Muscle of leg (tissue), 11 donors: ENCODE results near the gene ARID5B. TPM values are rescaled to one million over a fixed set of nuclear protein-coding genes. Genes with fewer than 3 reads are reported as not detected.
A peak's percentile ranks its signal among the peaks of the same experiment; 100 is the strongest.

Experiments
- DNase-seq: peaks from one replicate; pipeline ENCODE4 v3.0.0; 2013
- H3K27ac ChIP-seq: one replicate; pipeline ENCODE4 v1.5.1; 2013; ENCODE audit warnings: mild to moderate bottlenecking, low read length, control low read depth
- H3K27me3 ChIP-seq: one replicate; pipeline ENCODE4 v1.6.1; 2013; ENCODE audit warnings: low read length; ENCODE audit not compliant: control insufficient read depth, insufficient read depth
- H3K36me3 ChIP-seq: one replicate; pipeline ENCODE4 v1.6.1; 2013; ENCODE audit warnings: low read length; ENCODE audit not compliant: control insufficient read depth, insufficient read depth
- H3K4me1 ChIP-seq: one replicate; pipeline ENCODE4 v1.6.1; 2013; ENCODE audit warnings: low read length; ENCODE audit not compliant: control insufficient read depth, insufficient read depth
- H3K4me3 ChIP-seq: one replicate; pipeline ENCODE4 v1.5.1; 2013; ENCODE audit warnings: low read length, control low read depth
- H3K9me3 ChIP-seq: replicated peaks from 2 replicates; pipeline ENCODE4 v1.6.1; 2013; ENCODE audit warnings: low read depth, low read length; ENCODE audit not compliant: control insufficient read depth
- WGBS: methylation state at CpG from one replicate; pipeline ENCODE4 v1.1.5; 2013; ENCODE audit warnings: missing lambda C conversion rate; ENCODE audit not compliant: insufficient coverage; 5-methylcytosine and 5-hydroxymethylcytosine counted together
- polyA plus RNA-seq, 8 donors: library from polyadenylated mRNA; unstranded; fragments of 120-200 nt; gene quantifications; one replicate each; pipeline versions ENCODE4 v1.2.1 to v1.2.3, GENCODE V29; 2013; ENCODE audit warnings: inconsistent platforms in 1 of 8, low replicate concordance in 1 of 8; ENCODE audit not compliant: insufficient read length in 8 of 8, insufficient read depth in 1 of 8
- total RNA-seq: library from RNA; stranded (reverse); fragments of 120-200 nt; gene quantifications from one replicate; pipeline ENCODE4 v1.2.4, GENCODE V29; 2013

Gene ARID5B
- total and polyA plus RNA-seq, 9 donors, result 10.3 to 24.2 (median 15.2) TPM

DNA sequence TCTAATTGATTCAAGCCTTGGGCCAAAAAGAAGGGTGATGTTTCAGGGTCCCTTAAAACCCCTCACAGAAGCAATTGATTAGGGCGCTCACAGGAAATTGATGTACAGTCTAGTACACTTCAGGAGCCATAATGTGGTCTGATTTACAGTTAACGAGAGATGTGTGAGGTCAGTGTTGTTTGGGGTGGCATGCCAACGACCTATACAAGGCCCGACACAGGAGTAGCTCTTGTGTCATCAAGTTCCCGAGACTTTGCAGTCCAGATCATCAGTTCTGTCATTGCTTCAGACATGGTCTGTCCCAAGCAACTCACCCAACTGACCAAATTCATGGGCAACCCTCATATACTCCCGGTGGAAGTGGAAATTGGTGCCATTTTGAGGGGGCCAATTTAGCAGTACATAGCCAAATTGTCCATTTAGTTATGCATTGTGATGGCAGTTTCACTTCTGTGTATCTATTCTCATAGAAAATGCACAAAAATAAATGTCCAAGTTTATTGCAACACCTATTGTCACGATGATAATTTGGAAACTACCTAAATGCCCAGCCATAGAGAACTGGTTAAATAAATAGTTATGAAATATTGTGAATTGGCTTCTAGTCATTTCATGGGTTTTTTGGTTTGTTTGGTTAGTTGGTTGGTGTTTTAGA is 18.0 kb upstream of the ARID5B start:
- no peak overlapping the region for H3K4me3 ChIP-seq
- 80% methylated on average over 2 of the region's 7 CpGs for WGBS
- no peak for DNase-seq
- H3K36me3 ChIP-seq, result no peaks in the 10 kb centered on the region
- H3K27ac ChIP-seq, result no peak overlapping the region
- no peaks in the 10 kb centered on the region for H3K9me3 ChIP-seq
- H3K27me3 ChIP-seq, result no peaks in the 10 kb centered on the region
- H3K4me1 ChIP-seq, result no peaks in the 10 kb centered on the region

DNA sequence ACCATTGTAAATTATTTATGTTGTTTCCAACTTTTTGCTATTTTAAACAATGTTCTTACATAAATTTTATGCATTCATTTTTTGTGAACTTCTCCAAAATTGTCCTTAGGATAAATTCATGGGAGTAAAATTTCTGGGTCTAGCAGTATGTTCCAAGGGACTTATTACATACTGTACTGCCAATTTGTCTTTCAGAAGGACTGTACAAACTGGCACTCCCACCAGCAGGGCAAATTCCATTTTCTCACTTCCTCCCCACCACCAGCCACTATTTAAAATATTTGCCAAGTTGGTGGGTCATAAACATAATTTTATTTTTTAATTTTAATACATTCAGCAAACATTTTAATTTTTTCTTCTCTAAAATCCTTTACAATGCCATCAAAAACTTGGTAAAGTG is 13.7 kb upstream of the ARID5B start:
- Histone ChIP-seq H3K9me3 (no peaks in the 10 kb centered on the region), H3K4me3 (no peak overlapping the region), H3K36me3 (no peaks in the 10 kb centered on the region), H3K27ac (no peak overlapping the region), H3K27me3 (no peaks in the 10 kb centered on the region), H3K4me1 (no peaks in the 10 kb centered on the region)
- no peak for DNase-seq

DNA sequence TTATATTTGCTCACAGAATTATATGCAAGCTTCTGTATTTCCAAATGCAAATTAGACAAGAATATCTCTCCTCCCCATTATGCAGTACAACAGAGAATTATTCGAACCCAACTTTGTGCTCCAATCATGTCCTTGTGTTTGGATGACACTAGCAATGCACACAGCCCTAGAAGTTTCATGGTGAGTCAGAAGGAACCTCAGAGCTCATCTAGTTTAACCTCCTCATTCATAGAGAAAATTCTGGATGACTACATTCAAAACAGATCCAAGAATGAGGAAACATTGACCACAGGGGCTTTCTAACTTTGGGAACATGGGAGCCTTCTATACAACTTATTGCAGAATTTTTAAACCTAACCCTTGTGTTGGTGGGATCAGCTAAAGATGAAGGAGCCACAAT is 12.8 kb upstream of the ARID5B start:
- 100% methylated on average over 1 of the region's 1 CpG for WGBS
- DNase-seq, result no peak
- H3K4me3 ChIP-seq, result no peak overlapping the region
- H3K9me3 ChIP-seq, result no peaks in the 10 kb centered on the region
- H3K4me1 ChIP-seq, result no peaks in the 10 kb centered on the region
- H3K27ac ChIP-seq, result no peak overlapping the region
- no peaks in the 10 kb centered on the region for H3K36me3 ChIP-seq
- no peaks in the 10 kb centered on the region for H3K27me3 ChIP-seq

DNA sequence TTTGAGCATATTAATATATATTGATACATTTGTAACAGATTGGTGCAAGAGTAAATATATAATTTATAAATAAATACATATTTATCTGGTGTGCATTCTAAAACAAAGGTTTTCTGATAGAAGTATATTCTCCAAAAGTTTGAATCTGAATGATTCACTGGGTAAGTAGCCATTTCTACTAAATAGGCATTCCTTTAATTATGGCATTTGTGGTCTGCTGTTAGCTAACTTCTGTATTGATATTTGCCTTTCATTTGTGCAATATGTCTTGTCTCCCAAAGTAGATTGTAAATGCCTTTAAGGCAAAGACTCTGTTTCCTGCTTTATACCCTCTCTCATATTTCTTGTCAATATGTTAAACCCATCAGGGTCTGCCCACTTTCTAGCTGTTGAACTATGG is 11.1 kb upstream of the ARID5B start:
- DNase-seq, result no peak
- no peaks in the 10 kb centered on the region for H3K9me3 ChIP-seq

DNA sequence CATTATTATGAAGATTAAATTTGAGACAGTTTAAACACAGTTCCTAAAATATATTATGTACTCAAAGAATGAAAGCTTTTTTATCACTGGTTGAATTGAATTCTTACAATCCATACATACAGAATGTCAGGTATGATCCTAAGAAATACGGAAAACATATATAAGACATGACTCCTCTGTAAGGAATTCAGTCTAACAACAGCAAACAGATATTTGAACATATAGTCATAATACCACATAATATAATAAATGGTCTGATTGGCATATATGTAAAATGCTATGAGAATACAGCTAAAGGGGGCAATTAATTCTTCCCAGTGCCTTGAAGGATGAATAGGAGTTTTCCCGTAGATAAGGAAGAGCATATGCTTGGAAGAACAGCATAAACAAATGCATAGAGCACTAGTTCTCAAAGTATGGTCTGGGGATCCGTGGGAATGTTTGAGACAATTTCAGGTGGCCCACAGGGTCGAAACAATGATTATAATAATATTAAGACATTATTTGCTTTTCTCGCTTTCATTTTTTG is 10.6 kb upstream of the ARID5B start:
- WGBS, result no CpG with 5 or more reads among the region's 5 CpGs
- Histone ChIP-seq H3K27ac (no peak overlapping the region), H3K4me1 (no peaks in the 10 kb centered on the region), H3K36me3 (no peaks in the 10 kb centered on the region), H3K9me3 (no peaks in the 10 kb centered on the region), H3K27me3 (no peaks in the 10 kb centered on the region), H3K4me3 (no peak overlapping the region)
- no peak for DNase-seq

More for the DNA sequence above, 11.1 kb upstream of the ARID5B start:
- no peak overlapping the region for H3K27ac ChIP-seq
- H3K4me3 ChIP-seq, result no peak overlapping the region
- H3K36me3 ChIP-seq, result no peaks in the 10 kb centered on the region
- H3K4me1 ChIP-seq, result no peaks in the 10 kb centered on the region
- no peaks in the 10 kb centered on the region for H3K27me3 ChIP-seq

DNA sequence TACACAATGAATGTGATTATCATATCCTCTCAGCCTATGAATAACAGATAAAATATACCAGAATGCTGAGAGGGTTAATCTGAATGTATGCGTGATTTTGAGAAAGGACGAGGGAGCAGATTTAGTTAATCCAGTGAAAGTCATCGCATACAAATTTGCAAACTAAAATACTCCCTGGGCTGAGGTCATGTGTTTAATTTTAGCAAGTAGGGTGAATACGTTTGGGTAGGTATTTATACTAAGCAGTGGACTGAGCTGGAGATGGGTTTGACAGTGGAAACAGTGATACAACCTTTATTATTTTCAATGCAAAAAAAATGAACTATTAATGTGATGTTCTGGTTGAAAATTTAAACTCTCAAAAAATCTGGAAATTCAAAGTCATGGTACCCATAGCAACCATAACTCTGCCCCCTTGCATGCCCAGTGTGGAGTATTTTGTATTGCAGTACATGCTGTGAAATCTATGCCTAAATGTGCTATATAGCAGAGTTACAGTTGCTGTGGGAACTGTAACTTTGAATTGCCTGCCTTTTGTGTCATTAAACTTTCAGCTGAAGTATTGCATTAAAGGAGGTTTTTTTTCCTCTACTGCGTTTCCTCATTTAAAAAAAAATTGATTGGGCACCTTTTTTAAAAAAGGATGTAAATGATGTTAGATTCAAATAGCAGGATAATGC is 9.5 kb upstream of the ARID5B start:
- Histone ChIP-seq H3K9me3 (no peaks in the 10 kb centered on the region), H3K4me3 (no peak overlapping the region), H3K27ac (no peak overlapping the region), H3K27me3 (no peaks in the 10 kb centered on the region), H3K4me1 (peaks cover 3% of the 10 kb centered on the region), H3K36me3 (no peaks in the 10 kb centered on the region)
- no peak for DNase-seq
- no CpG with 5 or more reads among the region's 5 CpGs for WGBS

DNA sequence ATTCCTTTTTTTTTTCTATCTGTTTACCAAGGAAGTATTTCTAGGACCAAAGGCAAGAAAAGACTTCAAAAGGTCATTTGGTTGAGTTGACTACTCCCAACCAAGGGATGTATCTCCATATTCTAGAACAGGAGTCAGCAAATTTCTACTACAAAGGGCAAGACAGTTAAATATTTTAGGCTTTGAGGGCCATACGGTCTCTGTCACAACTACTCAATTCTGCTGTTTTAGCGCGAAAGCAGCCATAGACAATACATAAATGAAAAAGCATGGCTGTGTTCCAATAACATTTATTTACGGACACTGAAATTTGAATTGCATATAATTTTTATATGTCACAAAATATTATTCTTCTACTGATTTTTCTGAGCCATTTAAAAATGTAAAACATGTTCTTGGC is 8.5 kb upstream of the ARID5B start:
- H3K36me3 ChIP-seq, result no peaks in the 10 kb centered on the region
- peaks cover 11% of the 10 kb centered on the region for H3K4me1 ChIP-seq
- no peaks in the 10 kb centered on the region for H3K9me3 ChIP-seq
- WGBS, result no CpG with 5 or more reads among the region's 4 CpGs
- no peak overlapping the region for H3K27ac ChIP-seq
- DNase-seq, result no peak
- no peak overlapping the region for H3K4me3 ChIP-seq
- no peaks in the 10 kb centered on the region for H3K27me3 ChIP-seq

DNA sequence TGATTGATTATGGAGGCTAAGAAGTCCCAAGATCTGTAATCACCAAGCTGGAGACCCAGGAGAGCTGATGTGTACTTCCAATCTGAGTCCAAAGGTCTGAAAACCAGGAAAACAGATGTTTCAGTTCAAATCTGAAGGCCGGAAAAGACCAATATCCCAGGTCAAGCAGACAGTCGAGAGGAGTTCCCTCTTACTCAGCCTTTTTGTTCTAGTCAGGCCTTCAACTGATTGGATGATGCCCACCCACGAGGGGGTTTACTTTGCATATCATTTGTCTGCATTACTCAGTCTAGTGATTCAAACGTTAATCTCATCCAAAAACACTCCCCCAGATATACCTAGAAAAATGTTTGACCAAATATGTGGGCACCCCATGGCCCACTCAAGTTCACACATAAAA is 7.4 kb upstream of the ARID5B start:
- Histone ChIP-seq H3K27me3 (no peaks in the 10 kb centered on the region), H3K9me3 (no peaks in the 10 kb centered on the region), H3K4me3 (no peak overlapping the region), H3K36me3 (no peaks in the 10 kb centered on the region), H3K4me1 (peaks cover 11% of the 10 kb centered on the region), H3K27ac (no peak overlapping the region)
- DNase-seq, result no peak
- 46% methylated on average over 4 of the region's 4 CpGs for WGBS

DNA sequence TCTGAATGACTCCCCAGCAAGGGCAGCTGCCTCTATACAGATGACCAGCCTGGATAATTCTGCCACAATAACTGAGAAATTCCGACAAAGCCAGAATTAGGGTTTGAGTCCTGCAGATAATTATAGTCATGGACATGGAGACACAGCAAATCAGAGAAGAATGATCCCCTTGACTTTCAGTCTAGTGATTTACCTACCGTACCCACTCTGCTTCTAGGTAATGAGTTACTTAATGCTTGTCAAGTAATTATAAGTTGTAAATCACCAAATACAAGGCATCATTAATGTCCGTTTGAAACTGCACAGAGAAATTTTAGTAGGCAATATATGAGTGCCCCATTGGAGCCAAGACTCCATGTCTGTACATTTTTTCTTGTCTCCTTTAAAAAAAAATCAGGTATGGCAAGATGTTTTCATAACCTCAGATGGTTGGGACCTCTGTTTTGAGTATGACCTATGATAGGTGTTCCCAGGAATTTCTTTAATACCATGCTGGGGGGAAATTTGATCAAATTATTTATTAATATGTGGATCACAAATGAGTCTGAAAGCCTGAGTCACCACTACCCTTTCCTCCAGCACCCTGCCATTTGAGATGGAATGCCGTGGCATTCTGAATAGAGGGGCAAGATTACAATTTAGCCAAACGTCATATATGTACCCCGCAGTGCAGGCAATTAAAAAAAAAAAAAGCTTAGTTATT is 5.5 kb upstream of the ARID5B start:
- Histone ChIP-seq H3K4me1 (peaks cover 12% of the 10 kb centered on the region), H3K27ac (no peak overlapping the region), H3K9me3 (no peaks in the 10 kb centered on the region), H3K4me3 (no peak overlapping the region), H3K36me3 (no peaks in the 10 kb centered on the region), H3K27me3 (no peaks in the 10 kb centered on the region)
- no CpG with 5 or more reads among the region's 6 CpGs for WGBS
- no peak for DNase-seq

DNA sequence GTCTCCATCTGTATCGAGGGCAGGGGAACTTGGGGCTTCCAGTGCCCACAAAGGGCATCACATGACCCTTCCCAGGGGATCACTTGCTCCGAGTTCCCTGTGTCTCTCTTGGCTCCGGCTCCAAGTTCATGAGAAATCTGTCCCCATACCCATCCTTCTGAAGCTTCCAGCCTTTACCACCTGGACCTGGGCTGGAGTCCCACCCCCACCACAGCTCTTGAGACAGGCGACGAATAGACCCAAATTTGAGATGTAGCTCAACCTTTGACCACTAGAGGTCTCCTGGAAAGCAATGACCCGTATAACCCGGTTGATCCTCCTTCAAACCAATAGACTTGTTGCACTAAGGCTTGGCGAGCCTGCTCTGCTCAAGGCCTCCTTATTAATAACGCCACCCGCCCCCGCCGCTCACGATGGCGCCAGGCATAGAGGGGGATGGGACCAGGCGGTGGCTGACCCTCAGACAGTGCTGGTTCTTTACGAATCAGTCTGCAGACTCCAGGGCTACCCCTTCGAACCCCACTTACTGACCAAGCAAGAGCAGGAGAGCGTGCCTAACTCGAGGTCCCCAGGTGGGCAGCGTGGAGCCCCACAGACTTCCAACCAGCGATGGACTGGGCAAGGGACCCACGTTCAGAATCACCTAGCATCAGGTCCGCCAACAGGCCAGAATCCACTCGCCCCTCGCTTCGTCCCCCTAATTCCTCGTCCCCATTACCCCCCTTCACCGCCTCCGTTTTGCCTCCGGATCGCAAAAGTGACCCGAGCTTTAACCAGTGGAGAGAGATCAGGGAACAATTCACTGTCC is 4.4 kb upstream of the ARID5B start:
- Histone ChIP-seq H3K4me1 (peaks cover 12% of the 10 kb centered on the region), H3K36me3 (no peaks in the 10 kb centered on the region), H3K9me3 (no peaks in the 10 kb centered on the region), H3K27ac (peak overlapping the region; percentile 66), H3K27me3 (no peaks in the 10 kb centered on the region), H3K4me3 (peak overlapping the region; percentile 43)
- DNase-seq, result peak; percentile 89
- 14% methylated on average over 16 of the region's 32 CpGs for WGBS
